ENCODE data around the gene TOM1L2.

TOM1L2 gene

GRCh38 chr17:17847726-17848125 lies 124.5 kb downstream of the TOM1L2 start:
- no peak for DNase-seq (ENCODE audit: low spot score)

DNA sequence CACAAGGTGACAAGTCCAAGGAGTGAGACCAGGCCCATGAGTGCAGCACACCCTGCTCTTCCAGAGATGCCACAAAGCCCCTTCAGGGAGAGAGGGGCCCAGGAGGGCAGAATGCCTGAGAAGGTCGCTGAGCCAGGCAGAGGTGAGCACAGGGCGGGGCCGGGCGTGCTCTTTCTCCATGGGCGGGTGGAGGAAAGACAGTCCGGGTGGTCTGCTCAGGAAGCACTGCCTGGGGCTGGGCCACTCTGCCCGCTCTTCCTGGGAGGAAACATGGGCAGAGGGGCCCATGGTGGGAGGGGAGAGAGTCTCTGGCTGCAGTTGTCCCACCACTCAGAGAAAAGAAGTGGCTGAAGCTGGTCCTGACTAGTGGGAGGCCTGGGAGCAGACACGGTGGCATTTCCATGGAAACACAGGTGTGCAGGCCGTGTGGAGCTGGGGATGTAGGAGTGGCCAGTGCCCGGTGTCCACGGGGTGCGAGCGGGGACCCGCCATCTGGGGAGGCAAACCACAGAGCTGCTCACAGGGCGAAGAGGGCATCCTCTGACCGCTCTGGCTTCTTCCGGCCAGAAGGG lies 125.0 kb downstream of the TOM1L2 start:
- no peak for DNase-seq (ENCODE audit: low spot score)

- DNase-seq (ENCODE audit: low spot score): no peak
Measured at GRCh38 chr17:17846645-17847044, 125.6 kb downstream of the TOM1L2 start.

GRCh38 chr17:17846003-17846402 lies 126.2 kb downstream of the TOM1L2 start:
- no peak for DNase-seq (ENCODE audit: low spot score)

DNA sequence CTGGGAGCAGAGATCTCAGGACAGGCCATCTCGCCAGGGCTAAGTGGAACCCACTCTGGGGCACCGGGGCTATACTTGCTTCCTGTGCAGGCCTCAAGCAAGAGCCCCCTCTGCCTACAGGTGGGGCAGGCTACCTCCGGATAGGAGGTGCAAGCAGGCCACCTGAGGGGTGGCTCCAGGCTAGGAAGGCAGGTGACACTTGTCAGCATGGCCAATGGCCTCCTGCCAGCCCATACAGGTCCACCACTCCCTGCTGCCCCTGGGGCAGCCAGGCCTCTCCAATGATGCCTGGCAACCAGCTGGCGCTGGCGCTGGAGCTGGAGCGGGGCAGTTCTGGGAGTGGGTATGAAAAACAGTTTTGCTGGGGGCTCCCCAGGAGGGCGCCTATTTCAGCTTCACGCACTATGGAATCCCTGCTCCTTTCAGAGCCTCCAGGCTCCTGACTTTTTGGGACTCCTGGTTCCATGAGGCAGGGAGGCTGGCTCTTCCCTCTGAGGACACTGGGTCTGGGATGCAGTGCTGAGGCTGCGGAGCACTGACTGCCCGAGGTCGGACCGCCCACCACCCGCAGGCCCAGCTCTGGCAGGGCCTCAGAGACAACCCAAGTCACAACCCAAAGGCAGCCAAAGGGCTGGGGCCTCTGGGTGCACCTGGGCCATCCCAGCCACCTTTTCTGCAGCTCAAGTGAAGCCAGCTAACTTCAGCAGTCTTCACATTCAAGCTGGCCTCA lies 127.0 kb downstream of the TOM1L2 start:
- no peak for DNase-seq (ENCODE audit: low spot score)

DNA sequence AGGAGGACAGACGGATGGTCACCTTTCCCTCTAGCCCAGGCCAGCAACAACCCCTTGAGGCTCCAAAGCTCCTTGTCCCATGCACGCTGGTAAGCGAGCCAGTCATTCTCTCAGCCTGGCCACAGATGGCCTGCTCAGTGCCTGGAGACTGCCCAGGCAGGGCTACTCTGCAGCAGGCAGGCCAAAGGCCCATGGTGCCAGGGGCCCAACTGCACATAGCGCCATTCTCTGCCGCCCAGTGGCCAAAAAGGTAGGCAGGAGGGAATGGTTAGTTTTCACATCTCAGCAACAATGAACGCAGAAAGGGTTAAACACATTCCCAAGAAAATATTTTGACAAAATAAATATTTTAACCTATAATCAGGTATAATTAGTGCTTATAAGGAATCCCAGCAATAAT lies 127.7 kb downstream of the TOM1L2 start:
- DNase-seq (ENCODE audit: low spot score): no peak

- DNase-seq (ENCODE audit: low spot score): no peak
Measured at GRCh38 chr17:17844079-17844478, 128.1 kb downstream of the TOM1L2 start.

DNA sequence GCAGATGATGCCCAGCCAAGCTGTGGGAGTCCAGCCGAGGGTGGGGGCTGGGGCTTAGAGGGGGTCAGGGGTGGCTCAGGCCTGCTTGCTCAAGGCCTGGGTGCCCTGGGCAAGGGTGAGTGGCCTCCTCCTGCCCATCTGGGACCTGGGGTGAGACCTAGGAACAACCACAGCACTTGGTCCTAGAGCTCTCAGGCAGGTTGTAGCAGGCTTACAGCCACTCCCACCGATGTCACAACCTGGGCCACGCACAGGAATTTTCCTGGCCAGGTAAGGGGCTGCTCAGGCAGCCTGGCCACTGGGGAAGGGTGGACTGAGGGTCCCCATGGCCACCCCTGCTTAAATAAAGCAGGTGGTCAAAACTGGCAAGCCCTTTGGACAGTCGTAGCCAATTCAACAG lies 129.1 kb downstream of the TOM1L2 start:
- no peak for DNase-seq (ENCODE audit: low spot score)

DNA sequence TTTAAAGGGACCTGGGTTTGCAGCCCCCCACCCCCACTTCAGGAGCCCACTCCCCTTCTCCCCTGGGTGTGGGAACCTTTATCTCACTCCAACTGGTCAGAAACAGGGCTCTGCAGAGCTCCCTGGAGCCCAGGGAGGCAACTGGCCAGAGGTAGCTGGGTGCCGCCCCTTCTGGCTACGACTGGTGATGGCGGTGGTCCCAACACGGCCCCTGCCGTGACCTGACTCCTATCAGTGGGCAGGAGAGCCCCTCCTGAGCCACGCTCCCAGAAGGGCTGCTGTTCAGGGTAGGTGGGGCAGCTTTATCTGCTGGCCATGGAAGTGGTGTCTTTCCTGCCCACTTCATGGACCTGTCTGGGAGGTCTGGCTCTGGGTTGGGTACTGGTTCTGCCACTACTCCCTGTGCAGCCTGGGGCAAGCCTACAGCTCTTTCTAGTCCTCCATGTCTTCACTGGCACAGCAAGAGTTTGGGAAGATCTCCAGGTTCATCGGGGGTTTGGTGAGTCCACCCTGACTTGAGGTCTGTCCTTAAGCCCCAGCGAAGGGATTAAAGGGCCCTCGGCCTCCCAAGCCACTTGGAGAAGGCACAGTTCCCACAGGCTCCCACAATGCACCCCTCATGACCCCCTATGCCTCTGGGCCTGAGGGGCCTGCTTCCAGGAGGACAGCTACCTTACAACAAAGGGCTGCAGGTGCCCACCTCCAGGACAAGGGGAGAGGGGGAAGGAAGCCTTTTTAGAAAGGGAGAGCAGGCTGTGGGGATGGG lies 129.9 kb downstream of the TOM1L2 start:
- DNase-seq (ENCODE audit: low spot score): no peak

DNA sequence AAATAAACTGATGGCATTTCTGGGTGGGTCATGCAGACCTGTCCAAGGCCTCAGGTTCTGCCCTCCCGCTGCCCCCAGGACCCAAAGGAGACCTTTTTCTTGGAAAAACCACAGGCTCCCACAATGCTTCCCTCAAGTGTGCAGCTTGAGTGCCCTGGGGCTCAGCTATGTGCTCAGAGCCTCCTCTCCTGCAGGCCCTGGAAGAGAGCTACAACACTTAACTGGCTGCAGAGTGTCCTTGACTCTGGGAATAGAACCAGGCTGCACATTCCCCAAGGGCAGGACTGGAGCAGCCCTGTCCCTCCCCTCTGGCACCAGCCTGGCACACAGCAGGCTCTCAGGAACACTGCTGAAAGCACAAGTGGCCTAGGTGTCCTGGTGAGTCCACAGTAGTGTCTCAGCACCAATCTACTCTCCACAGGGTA lies 130.6 kb downstream of the TOM1L2 start:
- no peak for DNase-seq (ENCODE audit: low spot score)

DNA sequence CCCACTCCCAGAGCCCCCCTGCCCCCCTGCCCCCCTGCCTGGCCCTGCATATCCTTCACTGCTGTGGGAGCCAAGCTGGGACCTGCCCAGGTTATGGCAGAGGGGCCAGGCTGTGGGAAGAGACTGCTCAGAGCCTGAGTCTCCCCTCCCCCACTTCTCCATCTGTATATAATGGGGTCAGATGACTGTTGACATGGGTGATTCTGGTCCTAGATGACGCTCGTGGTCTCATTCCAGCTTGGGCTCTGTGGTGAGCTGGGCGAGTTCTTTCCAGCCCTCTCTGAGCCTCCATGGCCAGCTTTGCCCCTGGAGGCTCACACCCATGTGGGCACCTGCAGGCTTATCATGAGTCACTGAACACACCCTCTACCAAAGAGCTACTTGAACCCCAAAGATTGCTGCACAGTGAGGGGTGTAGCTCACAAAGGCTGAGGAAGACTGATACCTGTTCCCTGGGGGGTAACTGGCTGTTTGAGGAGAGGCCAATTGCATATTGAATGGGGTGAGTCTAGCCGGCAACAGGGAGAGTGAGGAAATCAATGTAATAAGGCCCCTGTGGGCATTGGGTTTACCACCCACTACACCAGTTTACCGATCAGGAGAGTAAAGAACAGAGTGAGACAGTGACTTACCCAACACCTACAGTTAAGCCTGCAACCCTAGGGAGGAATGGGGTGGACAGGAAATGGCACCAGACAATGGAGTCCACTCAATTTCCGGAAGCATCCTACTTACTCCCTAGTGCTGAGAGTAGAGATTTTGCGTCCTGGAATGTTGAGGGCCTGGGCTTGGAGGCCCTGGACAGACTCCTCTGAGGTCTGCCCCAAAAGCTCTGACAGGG lies 131.2 kb downstream of the TOM1L2 start:
- no peak for DNase-seq (ENCODE audit: low spot score)

DNA sequence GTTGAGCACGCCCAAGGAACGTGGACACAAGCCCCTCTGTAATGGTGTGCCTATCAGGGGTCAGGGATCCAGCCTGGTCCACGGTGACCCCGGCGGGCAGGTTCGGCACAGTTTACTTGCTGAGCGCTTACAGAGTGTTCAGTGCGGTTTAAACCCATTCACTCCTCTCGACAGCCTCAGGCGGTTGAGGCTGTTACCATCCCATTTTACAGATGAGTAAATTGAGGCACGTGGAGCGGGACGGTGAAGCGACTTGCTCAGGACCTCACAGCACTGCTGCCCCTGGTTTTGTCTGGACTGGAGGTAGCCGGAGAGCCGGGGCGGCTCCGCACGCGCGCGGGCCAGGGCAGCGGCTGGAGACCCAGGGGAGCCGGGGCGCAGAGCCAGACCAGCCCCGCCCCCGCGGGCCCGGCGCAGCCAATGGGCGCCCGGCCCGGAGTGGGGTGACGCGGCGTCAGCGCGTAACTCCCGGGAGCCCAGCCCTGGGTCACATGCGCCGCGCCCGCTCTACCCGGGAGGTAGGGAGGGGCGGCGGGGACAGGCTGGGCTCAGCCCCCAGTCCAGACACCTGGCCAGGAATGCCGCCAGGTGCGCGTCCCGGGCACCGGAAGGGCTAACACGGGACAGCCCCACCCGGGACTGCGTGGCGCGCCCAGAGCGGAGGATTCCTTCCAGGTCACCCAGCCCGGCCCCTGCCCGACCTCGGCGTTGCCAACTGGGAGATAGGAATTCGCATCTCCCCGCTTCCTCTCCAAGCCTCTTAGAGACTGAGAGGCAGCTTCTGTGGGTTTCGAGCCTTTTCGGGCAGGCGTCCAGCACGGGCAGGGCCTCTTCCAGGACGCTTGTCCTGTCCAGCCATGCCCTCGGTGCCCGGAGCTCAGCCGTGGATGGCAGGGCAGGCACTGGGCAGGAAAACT lies 132.2 kb downstream of the TOM1L2 start:
- DNase-seq (ENCODE audit: low spot score): peak; percentile 80

GRCh38 chr17:17837966-17838962 lies 133.9 kb downstream of the TOM1L2 start:
- DNase-seq (ENCODE audit: low spot score): no peak

DNA sequence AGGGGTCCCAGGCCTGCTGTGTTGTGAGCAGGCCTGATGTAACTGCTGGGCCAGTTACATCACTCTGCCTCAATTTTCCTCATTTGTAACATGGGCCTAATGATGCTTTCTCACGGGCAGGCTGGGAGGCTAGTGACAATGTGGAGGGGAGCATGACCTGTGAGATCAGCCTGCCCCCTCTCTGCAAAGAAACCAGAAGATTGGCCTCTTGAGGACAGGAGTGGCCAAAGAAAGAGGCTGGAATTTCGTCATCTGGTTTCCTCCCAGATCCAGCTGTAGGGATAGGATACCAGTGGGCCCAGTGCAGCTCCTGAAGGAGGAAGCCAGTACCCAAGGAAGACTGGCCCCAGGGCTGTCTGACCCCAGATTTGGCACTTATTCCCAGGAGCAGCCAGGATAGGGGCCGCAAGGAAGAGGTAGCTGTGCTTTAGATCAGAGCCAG lies 134.8 kb downstream of the TOM1L2 start:
- no peak for DNase-seq (ENCODE audit: low spot score)

GRCh38 chr17:17836818-17837379 lies 135.3 kb downstream of the TOM1L2 start, which contains the start of gene SREBF1:
TSS of gene SREBF1 (minus strand) at chr17:17836986. CDS start at chr17:17836817, 169 bp downstream.
- peak; percentile 54 for DNase-seq (ENCODE audit: low spot score)

DNA sequence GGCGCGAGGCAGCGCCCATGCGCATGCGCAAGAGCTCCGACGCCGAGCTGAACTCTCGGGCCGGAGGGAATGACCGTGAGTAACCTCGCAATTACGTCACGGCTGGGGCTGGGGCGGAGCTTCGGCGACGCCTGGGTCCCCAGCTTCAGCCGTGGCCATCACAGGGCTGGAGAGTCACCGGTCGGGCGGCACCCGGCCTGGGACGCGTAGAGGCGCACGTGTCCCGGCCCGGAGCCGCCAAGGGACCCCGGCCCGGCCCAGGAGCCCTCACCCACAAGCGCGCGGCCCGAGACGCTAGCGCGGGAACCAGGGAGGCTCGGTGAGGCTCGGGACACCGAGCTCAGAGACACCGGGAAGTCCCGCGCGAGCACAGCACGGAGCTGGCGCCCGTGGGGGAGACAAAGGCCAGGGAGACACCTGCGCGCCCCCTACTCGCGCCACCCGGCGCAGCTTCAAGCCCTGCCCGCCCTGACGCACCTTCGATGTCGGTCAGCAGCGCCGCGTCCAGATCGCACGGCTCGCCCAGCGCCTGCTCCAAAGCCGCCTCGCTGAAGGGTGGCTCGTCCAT lies 135.9 kb downstream of the TOM1L2 start:
- DNase-seq (ENCODE audit: low spot score): peak; percentile 97

- no peak for DNase-seq (ENCODE audit: low spot score)
Measured at GRCh38 chr17:17835415-17836249, 136.6 kb downstream of the TOM1L2 start.

DNA sequence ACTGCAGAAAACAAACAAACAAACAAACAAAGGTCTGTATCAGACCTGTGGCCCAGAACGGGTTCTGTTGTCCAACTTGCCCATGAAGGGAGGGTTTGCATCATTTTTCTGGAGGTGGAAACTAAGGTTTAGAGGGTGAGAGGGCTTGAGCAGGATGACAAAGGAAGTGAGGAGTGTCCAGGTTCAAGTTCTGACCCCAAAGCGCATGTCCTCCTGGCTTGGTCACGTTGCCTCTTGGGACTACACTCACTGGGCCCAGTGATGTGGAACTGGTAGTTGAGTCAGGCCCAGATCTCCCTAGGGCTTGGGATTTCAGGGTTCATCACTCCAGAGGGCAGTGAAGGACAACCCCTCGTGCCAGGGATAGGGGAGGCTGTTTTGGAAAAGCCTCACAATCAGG lies 137.2 kb downstream of the TOM1L2 start:
- DNase-seq (ENCODE audit: low spot score): no peak

Measured in CD4-positive, alpha-beta T cell treated with Interleukin-6 at 100 ng/mL for 8 hours (primary cell).